Stimulated activated CD4-positive, alpha-beta T cell treated with anti-CD3 and anti-CD28 coated beads, Interleukin-2, amount 100 ng/mL, for 48 hours (primary cell): ENCODE results near the gene CHD9.
"Not testable (repeated sequence)": the region's sequence is repeated elsewhere in the genome, so short reads cannot be mapped to it uniquely, and the experiment has no call there.

Source experiments
- DNase-seq, 2 donors: peaks; one replicate each; pipeline ENCODE4 v3.0.0-alpha.2; 2020

Gene CHD9

GRCh38 chr16:53211253-53211652 lies 156.5 kb downstream of the CHD9 start:
- DNase-seq, result no peak

GRCh38 chr16:53212893-53213223 lies 158.1 kb downstream of the CHD9 start:
- no peak for DNase-seq

GRCh38 chr16:53213542-53213941 lies 158.8 kb downstream of the CHD9 start:
- no peak for DNase-seq

- DNase-seq, result no peak
Observed at GRCh38 chr16:53216798-53217197, 162.0 kb downstream of the CHD9 start.

DNA sequence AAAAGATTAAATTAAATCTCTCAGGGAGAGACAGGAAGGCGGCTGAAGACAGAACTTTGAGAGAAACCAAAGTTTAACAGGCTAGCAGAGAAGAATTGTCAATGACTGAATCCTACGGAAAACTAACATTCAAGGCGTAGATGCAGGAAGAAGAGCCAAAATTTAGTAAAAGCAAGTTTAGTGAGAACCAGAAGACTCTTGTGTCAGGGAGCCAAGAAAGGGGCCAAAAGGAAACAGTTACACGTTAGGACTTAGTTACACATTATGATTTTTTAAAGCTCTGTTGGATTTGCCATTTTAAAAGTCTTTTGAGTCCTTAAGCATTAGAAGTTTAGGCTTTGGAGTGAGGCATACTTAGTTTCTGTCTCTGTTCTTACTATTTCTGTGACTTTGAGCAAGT lies 164.6 kb downstream of the CHD9 start:
- no peak for DNase-seq

GRCh38 chr16:53219795-53220454 lies 165.1 kb downstream of the CHD9 start:
- DNase-seq, result no peak

- no peak for DNase-seq
Observed at GRCh38 chr16:53220585-53220984, 165.8 kb downstream of the CHD9 start.

DNA sequence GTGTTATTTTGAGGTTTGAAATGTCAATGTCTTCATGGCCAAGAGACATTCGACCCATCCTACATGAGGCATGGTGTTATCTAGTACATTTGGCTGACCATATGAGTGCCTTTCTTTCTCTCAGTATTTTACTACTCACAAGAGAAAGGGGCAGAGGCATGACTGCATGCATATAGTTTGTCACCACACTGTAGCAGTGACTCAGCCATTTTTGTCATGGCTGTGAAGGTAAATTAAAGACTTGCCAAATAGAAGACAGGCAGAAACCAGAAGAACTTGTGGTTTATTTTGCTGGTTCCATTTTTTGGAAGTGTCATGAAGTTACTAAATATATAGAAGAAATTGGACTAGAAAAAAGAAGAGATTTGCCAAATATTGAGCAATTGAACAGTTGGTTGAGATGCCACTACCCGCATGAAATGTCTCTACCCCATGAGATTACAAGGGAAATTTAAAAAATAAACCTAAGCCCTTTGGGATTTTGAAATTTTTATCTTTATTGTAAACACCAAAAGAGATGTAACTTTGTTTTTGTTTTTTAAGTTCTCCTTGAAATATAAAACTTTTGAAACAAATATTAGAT lies 170.3 kb downstream of the CHD9 start:
- DNase-seq, result no peak

- DNase-seq, result no peak
Observed at GRCh38 chr16:53232826-53233529, 178.2 kb downstream of the CHD9 start.

- DNase-seq, result no peak
Observed at GRCh38 chr16:53234836-53235235, 180.0 kb downstream of the CHD9 start.

- DNase-seq, result no peak
Observed at GRCh38 chr16:53235851-53236250, 181.1 kb downstream of the CHD9 start.

GRCh38 chr16:53249331-53249730 lies 194.5 kb downstream of the CHD9 start:
- no peak for DNase-seq

- no peak for DNase-seq
Observed at GRCh38 chr16:53257001-53257400, 202.2 kb downstream of the CHD9 start.

DNA sequence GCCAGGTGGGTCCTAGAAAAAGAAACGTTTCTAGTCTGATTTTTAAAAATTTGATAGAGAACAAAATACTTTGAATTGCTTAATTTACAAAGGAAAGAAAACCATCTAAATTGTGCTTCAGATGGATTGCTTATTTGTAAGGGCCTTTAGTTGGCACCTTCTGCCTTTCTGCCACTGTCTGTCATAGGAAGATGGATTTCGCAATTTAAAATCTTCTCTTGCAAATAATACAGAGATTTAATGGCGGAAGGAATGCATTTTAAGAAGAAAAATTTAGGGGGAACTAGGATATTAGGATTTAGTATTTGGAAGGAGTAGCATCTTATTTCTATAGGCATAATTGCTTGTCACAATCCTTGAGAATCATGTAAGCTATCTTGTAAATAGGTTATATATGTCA lies 204.0 kb downstream of the CHD9 start:
- no peak for DNase-seq

DNA sequence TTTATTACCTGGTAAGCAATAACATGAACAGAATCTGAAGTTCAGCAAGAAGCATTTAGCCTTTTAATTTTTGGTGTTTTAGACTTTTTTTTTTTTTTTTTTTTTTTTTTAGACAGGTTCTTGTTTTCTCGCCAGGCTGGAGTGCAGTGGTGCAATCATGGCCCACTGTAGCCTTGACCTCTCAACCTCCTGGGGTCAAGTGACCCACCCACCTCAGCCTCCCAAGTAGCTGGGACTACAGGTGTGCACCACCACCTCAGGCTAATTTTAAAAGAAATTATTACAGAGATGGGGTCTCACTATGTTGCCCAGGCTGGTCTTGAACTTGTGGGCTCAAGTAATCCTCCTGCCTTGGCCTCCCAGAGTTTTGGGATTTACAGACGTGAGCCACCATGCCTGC lies 206.5 kb downstream of the CHD9 start:
- DNase-seq, result no peak

DNA sequence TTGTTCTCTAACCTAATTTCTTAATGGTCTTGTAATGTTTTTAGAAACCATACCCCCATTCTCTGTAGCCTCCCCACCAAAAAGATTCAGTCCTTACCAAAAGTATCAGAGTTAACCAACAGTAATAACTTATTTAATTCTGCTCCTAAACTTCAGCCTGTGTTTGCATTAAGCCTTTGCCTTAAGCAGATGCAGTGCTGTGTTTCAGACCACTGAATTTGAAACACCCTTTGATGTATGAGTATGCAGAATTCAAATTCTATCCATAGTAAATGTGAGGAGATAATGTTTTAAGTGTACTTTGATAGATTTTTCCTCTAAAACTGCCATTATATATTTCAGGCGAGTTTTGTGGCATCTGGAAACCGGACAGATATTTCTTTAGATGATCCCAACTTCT lies 207.9 kb downstream of the CHD9 start:
- DNase-seq, result no peak

- no peak for DNase-seq
Observed at GRCh38 chr16:53266156-53266555, 211.4 kb downstream of the CHD9 start.

- not testable (repeated sequence) for DNase-seq
Observed at GRCh38 chr16:53278498-53278897, 223.7 kb downstream of the CHD9 start.

GRCh38 chr16:53281280-53281679 lies 226.5 kb downstream of the CHD9 start:
- DNase-seq, result no peak

GRCh38 chr16:53281859-53282258 lies 227.1 kb downstream of the CHD9 start:
- DNase-seq, result no peak

DNA sequence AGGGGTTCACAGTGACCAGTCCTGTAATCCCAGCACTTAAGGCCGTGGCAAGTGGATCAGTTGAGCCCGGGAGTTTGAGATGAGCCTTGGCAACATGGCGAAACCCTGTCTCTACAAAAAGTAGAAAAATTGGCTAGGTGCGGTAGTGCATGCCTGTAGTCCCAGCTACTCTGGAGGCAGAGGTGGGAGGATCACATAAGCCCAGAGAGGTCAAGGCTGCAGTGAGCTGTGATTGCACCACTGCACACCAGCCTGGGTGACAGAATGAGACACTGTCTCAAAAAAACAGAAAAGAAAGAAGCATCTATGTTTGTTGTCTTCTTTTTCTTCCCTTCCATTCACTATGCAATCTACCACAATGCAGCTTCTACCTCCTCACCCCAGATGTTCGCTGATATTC lies 227.5 kb downstream of the CHD9 start:
- no peak for DNase-seq

DNA sequence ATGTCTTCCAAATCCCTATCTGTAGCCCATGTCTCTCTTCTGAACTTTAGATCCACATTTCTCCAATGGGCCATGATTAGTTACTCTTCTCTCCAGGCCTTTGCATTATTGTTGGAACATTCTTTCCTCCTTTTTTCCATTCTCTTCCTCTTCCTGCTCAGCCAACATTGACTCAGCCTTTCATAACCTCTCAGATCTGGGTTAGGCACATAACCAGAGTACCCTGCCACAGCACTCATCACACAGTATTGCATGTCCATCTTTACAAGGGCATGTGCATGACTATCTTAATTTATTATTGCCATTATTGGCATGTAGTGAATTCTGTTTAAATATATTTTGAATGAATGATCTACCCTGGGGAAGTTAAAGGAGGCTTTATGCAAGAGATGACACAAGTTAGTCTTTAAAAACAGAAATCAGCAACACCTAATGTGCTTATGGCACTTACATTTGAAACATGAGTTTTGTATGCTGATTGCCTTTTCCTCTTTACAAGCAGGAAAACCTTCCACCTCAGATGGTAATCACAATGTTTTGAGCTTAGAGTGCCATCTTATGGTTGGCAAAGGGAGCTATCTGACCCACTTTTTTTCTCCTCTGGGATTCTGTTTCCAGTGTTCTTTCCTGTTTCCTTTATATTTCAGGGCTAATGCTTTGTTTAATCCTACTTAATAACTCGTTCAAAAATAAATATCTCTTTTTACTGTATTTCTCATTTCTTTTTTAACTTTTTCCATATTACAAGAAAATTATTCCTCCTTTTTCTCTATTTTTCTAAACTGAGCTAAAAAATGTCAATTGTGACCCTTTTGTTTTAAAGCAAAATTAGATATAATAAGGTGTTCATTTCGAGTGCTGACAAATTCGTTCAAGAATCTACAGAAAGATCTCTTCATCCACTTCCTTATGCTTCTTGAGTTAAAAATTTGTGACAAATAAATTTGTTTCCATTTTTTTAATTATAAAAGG lies 228.5 kb downstream of the CHD9 start:
- DNase-seq, result no peak

- no peak for DNase-seq
Observed at GRCh38 chr16:53285236-53285635, 230.4 kb downstream of the CHD9 start.
